IPS-15b (cell line): ENCODE data around the gene TRMT44.
"Not testable (repeated sequence)": the region's sequence is repeated elsewhere in the genome, so short reads cannot be mapped to it uniquely, and the experiment has no call there.

Experiments used
- H3K27me3 ChIP-seq: one replicate; pipeline ENCODE4 v1.6.1; 2013; ENCODE audit warnings: low read length; ENCODE audit not compliant: control insufficient read depth, insufficient read depth
- H3K36me3 ChIP-seq: one replicate; pipeline ENCODE4 v1.6.1; 2013; ENCODE audit warnings: low read length; ENCODE audit not compliant: control insufficient read depth, insufficient read depth
- H3K4me1 ChIP-seq: one replicate; pipeline ENCODE4 v1.6.1; 2013; ENCODE audit warnings: mild to moderate bottlenecking, low read length; ENCODE audit not compliant: control insufficient read depth, insufficient read depth
- H3K4me3 ChIP-seq: one replicate; pipeline ENCODE4 v1.5.1; 2013; ENCODE audit warnings: low read depth, low read length
- H3K9ac ChIP-seq: one replicate; pipeline ENCODE4 v1.6.1; 2013; ENCODE audit warnings: low read depth, mild to moderate bottlenecking, low read length
- H3K9me3 ChIP-seq: one replicate; pipeline ENCODE4 v1.6.1; 2013; ENCODE audit warnings: mild to moderate bottlenecking, low read length; ENCODE audit not compliant: control insufficient read depth, insufficient read depth

Gene TRMT44

GRCh38 chr4:8399298-8399697 lies 41.3 kb upstream of the TRMT44 start:
- Histone ChIP-seq H3K4me3 (no peak overlapping the region), H3K9ac (no peak overlapping the region), H3K4me1 (peaks cover 2% of the 10 kb centered on the region), H3K9me3 (no peaks in the 10 kb centered on the region), H3K36me3 (no peaks in the 10 kb centered on the region), H3K27me3 (no peaks in the 10 kb centered on the region)

GRCh38 chr4:8400632-8401325 lies 39.8 kb upstream of the TRMT44 start:
- Histone ChIP-seq H3K4me1 (peaks cover 2% of the 10 kb centered on the region), H3K9ac (no peak overlapping the region), H3K9me3 (no peaks in the 10 kb centered on the region), H3K36me3 (no peaks in the 10 kb centered on the region), H3K4me3 (no peak overlapping the region), H3K27me3 (no peaks in the 10 kb centered on the region)

GRCh38 chr4:8401665-8402064 lies 38.9 kb upstream of the TRMT44 start:
- H3K9ac ChIP-seq, result no peak overlapping the region
- peaks cover 2% of the 10 kb centered on the region for H3K4me1 ChIP-seq
- H3K9me3 ChIP-seq, result no peaks in the 10 kb centered on the region
- no peaks in the 10 kb centered on the region for H3K36me3 ChIP-seq
- H3K4me3 ChIP-seq, result no peak overlapping the region
- H3K27me3 ChIP-seq, result no peaks in the 10 kb centered on the region

- no peak overlapping the region for H3K9ac ChIP-seq
- H3K9me3 ChIP-seq, result no peaks in the 10 kb centered on the region
- H3K4me3 ChIP-seq, result no peak overlapping the region
- H3K27me3 ChIP-seq, result no peaks in the 10 kb centered on the region
- peaks cover 2% of the 10 kb centered on the region for H3K4me1 ChIP-seq
- H3K36me3 ChIP-seq, result no peaks in the 10 kb centered on the region
These were observed 38.4 kb upstream of the TRMT44 start for GRCh38 chr4:8402181-8402597.

- Histone ChIP-seq H3K9ac (no peak overlapping the region), H3K4me3 (no peak overlapping the region), H3K27me3 (no peaks in the 10 kb centered on the region), H3K9me3 (no peaks in the 10 kb centered on the region), H3K4me1 (no peaks in the 10 kb centered on the region), H3K36me3 (no peaks in the 10 kb centered on the region)
These were observed 37.9 kb upstream of the TRMT44 start for GRCh38 chr4:8402640-8403039.

- Histone ChIP-seq H3K9me3 (no peaks in the 10 kb centered on the region), H3K4me3 (no peak overlapping the region), H3K27me3 (no peaks in the 10 kb centered on the region), H3K36me3 (no peaks in the 10 kb centered on the region), H3K4me1 (no peaks in the 10 kb centered on the region), H3K9ac (no peak overlapping the region)
These were observed 37.3 kb upstream of the TRMT44 start for GRCh38 chr4:8403173-8403753.

- no peaks in the 10 kb centered on the region for H3K9me3 ChIP-seq
- no peaks in the 10 kb centered on the region for H3K4me1 ChIP-seq
- no peaks in the 10 kb centered on the region for H3K27me3 ChIP-seq
- no peak overlapping the region for H3K4me3 ChIP-seq
- H3K9ac ChIP-seq, result no peak overlapping the region
- no peaks in the 10 kb centered on the region for H3K36me3 ChIP-seq
These were observed 36.6 kb upstream of the TRMT44 start for GRCh38 chr4:8403976-8404375.

- no peaks in the 10 kb centered on the region for H3K4me1 ChIP-seq
- H3K36me3 ChIP-seq, result no peaks in the 10 kb centered on the region
- no peaks in the 10 kb centered on the region for H3K27me3 ChIP-seq
- H3K9me3 ChIP-seq, result no peaks in the 10 kb centered on the region
- no peak overlapping the region for H3K4me3 ChIP-seq
- no peak overlapping the region for H3K9ac ChIP-seq
These were observed 35.6 kb upstream of the TRMT44 start for GRCh38 chr4:8404791-8405515.

- peaks cover 4% of the 10 kb centered on the region for H3K4me1 ChIP-seq
- H3K9ac ChIP-seq, result no peak overlapping the region
- H3K9me3 ChIP-seq, result no peaks in the 10 kb centered on the region
- no peaks in the 10 kb centered on the region for H3K36me3 ChIP-seq
- no peaks in the 10 kb centered on the region for H3K27me3 ChIP-seq
- no peak overlapping the region for H3K4me3 ChIP-seq
These were observed 35.1 kb upstream of the TRMT44 start for GRCh38 chr4:8405516-8405875.

GRCh38 chr4:8406887-8407286 lies 33.7 kb upstream of the TRMT44 start:
- H3K9ac ChIP-seq, H3K27me3 ChIP-seq, H3K4me3 ChIP-seq, H3K36me3 ChIP-seq, H3K9me3 ChIP-seq, H3K4me1 ChIP-seq: not testable (repeated sequence)

- Histone ChIP-seq H3K4me1 (peaks cover 4% of the 10 kb centered on the region), H3K9ac (no peak overlapping the region), H3K9me3 (no peaks in the 10 kb centered on the region), H3K27me3 (no peaks in the 10 kb centered on the region), H3K36me3 (peaks cover 2% of the 10 kb centered on the region), H3K4me3 (no peak overlapping the region)
These were observed 33.3 kb upstream of the TRMT44 start for GRCh38 chr4:8407316-8407715.

- no peaks in the 10 kb centered on the region for H3K27me3 ChIP-seq
- H3K9ac ChIP-seq, result no peak overlapping the region
- H3K4me3 ChIP-seq, result no peak overlapping the region
- H3K36me3 ChIP-seq, result peaks cover 2% of the 10 kb centered on the region
- H3K9me3 ChIP-seq, result no peaks in the 10 kb centered on the region
- H3K4me1 ChIP-seq, result peaks cover 4% of the 10 kb centered on the region
These were observed 32.8 kb upstream of the TRMT44 start for GRCh38 chr4:8407756-8408155.
